ENCODE results near the gene PACS2.
"Not testable (repeated sequence)": the region's sequence is repeated elsewhere in the genome, so short reads cannot be mapped to it uniquely, and the experiment has no call there.

The PACS2 gene

DNA sequence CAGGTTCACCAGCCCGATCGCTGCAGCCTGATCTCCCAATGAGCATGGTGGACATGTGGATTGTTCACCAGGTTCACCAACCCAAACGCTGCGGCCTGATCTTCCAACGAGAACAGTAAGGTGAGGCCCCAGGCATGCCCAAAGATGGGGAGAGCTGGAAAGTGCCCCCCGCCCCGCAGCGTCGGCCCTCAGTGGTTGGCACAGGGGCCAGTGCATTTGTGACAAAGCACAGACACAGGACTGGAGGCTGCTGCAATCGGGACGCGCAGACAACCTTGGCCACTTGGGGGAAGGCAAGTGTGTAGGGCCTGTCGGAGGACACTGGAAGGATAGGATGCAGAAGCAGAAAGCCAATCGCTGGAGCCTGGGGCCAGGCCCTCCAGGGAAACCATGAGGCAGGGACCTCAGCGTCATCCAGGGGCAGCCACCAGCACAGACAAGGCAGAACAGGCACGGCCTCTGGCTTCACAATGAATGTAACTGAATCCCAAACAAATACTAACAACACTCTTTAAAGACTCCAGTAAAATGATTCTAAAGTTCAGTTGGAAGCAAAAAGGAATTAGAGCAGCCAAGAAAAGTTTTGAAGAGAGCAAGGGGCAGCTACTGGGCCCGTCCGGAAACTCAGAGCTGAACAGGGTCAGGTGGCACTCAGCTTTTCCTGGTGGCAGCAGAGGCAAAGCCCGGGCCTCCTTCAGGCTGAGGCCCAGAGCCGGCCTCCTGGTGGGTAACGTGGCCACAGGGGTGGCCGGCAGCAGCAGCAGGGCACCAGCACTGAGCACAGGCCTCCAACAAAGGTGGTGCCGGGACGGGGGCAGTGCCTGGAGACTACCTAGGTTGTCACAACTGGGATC is 27.1 kb upstream of the PACS2 start:
- DNase-seq (ENCODE audit: low read depth in 3 of 3) = no peak

GRCh38 chr14:105288936-105289335 is 25.6 kb upstream of the PACS2 start:
- DNase-seq (ENCODE audit: low read depth in 3 of 3) = not testable (repeated sequence)

DNA sequence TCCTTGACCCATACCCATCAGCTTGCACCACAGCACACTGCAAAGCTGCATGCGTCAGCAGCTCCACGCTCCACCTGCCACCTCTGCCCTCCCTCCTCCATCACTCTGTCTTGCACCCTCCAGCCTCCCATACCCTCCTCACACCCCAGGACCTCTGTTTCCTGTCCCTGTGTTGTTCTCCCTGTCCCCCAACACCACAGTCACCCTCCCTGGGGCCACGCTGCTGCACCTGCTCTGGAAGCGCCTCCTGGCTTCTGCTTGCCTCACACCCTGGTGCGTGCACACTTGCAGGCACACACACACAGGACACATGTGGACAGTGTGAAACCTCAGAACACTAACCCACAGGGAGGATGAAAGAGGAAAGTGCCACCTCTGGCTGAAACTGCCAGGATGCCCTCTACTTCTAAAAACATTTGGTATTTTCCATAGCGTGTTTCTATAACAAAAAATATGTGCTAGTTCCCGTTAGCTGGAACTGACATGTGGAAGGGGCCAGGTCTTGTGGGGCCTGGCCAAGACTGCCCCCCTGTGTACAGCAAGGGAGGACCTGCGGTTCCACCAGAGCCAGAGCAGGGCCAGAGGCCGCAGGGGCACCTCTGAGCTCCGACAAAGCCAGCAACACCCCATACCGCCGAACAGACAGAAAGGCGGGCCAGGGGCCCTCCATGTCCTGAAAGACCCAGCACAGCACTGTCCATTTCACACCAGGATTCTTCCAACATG is 23.8 kb upstream of the PACS2 start:
- DNase-seq (ENCODE audit: low read depth in 3 of 3) = no peak

DNA sequence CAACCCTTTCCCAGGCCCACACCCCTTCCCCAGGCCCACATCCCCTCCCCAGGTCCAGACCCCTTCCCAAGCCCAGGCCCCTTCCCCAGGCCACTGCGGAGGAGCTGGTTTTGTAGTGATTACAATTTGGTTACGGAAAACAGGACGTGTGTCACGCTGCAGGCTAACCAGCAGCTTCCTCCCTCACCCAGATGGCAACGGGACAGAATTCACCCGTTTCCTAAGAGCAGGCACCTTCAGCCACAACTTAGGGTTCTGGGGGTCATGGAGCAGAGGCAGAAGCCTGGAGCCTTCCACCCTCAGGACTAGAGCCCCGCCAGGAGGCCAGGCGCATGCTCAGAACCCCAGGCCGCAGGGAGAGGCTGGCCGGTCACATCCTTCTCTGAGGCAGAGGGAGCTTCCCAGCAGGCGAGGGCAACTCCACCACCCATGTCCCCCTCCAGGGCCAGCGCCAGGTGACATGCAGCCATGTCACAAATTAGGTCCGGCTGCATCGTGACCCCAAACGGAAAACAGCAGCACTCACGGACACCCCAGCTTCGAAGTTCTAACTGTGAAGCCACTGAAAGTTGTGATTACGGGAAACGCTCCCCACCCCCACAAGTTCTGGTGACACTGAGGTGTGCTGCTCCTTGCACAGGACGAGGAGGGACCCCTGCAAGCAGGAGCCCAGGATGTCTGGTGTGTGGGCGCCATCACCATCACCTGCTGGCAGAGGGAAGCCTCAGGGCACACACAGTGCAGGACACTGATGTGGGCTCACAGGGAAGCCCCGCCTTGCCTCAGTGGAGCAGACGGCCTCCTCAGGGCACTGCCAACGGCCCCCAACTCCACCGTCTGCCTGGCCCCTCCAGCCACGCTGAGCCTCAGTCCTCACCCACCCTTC is 21.5 kb upstream of the PACS2 start:
- DNase-seq (ENCODE audit: low read depth in 3 of 3) = no peak

DNA sequence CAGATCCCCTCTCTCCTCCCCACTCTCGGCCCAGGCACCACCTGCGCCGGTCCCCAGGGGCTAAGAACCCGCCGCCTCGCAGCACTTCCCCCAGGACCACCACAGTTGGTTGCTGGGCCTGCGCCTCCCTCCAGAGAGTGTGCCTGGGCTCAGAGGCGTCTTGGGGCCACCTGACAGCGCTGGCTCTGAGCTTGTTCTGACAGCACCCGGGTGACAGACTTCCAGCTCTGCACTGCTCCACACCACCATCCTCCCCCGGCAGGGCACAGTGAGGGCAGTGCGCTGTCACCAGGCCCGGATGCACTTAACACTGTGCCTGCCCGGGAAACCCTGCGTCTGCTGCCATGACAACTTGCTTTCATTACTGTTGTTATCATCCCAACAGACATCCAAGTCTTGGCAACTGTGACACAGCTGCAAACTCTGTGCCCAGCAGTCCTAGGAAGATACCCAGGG is 20.4 kb upstream of the PACS2 start:
- DNase-seq (ENCODE audit: low read depth in 3 of 3) = no peak

DNA sequence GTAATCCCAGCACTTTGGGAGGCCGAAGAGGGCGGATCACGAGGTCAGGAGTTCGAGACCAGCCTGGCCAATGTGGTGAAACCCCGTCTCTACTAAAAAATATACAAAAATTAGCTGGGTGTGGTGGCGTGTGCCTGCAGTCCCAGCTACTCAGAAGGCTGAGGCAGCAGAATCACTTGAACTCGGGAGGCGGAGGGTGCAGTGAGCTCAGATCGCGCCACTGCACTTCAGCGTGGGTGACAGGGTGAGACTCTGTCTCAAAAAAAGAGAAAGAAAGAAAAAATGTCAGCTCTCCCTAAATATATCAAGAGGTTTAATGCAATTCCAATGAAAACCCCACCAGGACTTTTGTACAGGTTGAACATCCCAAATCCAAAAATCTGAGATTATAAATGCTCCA is 17.2 kb upstream of the PACS2 start:
- DNase-seq (ENCODE audit: low read depth in 3 of 3) = not testable (repeated sequence)

DNA sequence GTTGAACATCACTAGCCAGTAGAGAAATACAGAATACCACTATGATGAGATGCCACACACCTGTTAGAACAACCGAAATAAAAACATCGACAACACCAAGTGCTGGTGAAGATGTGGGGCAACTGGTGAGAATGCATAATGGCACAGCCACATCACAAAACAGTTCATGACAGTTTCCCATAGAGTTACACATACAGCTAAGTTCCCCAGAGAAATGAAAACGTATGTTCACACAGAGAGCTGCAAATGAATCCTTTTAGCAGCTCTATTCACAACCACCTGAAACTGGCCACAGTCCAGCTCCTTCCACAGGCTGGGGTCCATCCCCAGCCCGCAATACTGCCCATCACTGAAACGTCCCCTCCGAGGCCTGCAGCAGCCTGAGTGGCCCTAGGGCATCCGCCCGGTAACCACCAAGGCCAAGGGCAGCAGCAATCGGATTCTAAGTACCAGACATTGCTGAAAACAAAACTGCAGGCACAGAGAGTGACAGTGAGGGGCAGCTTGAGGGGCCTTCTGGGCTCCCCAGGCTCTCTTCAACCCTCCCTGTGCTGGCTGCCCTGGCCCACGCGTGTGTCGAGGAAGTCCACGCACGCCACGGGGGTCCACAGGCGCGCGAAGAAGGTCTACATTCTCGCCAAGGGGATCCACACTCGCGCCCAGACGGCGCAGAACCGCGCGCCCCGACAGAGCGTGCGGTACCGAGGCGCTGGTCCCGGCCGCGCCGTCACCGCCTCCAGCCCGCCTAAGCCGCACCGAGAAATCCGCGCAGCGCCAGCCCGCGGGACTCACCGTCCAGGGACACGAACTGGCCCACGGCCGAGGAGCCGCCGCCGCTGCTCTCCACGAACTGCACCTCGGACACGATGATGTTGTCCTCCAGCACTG is 14.7 kb upstream of the PACS2 start:
- no peak for DNase-seq (ENCODE audit: low read depth in 3 of 3)

- DNase-seq (ENCODE audit: low read depth in 3 of 3) = peak; percentile 96 to 97 (median 97)
These were observed 13.9 kb upstream of the PACS2 start, which contains the start of gene BRF1 for GRCh38 chr14:105300542-105301102. Gene BRF1, minus strand, starts transcription at chr14:105301001. Its CDS starts 372 bp downstream, at chr14:105300629.

DNA sequence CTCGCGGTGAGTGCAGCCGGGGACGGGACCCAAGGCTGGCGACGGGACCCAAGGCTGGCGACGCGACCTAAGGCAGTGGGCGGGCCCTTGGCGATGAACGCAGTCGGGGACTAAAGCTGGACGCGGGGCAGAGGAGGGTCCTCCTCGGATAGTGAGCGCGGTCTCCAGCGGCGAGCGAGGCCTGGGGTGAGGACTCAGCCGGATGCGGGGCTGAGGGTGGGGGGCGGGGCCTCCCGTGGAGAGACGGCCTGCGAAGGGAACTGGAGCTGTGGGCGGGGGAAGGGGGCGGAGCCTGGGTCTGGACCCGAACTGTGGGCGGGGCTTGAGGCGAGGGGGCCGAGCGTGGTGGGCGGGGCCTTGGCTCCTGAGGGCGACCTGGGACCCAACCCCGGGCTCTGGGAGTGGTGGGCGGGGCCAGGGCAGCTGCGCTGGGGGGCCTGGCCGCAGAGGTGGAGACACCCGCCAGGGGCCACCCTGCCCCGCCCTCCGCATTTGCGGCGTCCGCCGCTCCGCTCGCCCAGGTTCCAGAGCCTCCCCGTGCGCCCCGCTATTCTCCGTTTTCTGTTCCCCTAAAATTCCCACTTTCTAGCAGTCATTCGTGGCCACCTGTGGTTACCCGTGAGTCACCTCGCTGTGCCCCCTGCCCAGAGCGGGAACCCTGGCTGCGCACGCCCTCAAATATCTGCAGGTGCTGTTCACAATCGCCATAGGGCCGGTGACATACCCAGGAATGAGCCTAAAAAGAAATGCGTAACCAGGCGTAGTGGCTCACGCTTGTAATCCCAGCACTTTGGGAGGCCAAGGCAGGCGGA is 13.2 kb upstream of the PACS2 start:
- DNase-seq (ENCODE audit: low read depth in 3 of 3) = peak; percentile 99 to 100 (median 99)

DNA sequence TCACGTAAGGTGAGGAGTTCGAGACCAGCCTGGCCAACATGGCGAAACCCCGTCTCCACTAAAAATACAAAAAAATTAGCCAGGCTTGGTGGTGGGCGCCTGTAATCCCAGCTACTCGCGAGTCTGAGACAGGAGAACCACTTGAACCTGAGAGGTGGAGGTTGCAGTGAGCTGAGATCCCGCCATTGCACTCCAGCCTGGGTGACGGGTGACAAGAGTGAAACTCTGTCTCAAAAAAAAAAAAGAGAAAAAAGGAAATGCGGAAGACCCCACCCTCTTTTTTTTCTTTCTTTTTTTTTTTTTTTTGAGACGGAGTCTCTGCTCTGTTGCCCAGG is 12.7 kb upstream of the PACS2 start:
- DNase-seq (ENCODE audit: low read depth in 3 of 3) = not testable (repeated sequence)

GRCh38 chr14:105303949-105304348 is 10.6 kb upstream of the PACS2 start:
- no peak for DNase-seq (ENCODE audit: low read depth in 3 of 3)

DNA sequence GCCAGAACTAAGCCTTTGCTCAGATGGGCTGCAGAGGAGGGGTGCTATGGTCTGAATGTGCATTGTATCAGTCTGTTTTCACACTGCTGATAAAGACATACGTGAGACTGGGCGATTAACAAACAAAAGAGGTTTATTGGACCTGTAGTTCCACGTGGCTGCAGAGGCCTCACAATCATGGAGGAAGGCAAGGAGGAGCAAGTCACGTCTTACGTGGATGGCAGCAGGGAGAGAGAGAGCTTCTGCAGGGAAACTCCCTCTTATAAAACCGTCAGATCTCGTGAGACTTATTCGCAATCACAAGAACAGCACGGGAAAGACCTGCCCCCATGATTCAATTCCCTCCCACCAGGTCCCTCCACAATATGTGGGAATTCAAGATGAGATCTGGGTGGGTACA is 10.0 kb upstream of the PACS2 start:
- DNase-seq (ENCODE audit: low read depth in 3 of 3) = no peak

DNA sequence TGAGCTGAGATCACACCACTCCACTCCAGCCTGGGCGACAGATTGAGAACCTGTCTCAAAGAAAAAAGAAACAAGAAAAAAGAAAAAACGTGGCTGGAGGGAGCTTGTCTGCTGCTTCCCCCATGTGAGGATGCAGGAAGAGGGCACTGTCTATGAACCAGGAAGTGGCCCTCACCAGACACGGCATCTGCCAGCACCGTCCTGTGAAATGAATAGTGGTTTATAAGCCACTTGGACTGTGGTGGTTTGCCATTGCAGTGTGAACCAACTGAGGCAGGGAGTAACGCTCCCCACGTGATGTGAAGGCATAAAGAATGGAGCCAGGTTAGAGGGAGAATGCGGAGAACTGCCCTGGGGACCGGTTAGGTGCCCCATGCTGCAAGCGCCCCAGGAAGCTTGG is 9.2 kb upstream of the PACS2 start:
- DNase-seq (ENCODE audit: low read depth in 3 of 3) = no peak

- no peak for DNase-seq (ENCODE audit: low read depth in 3 of 3)
These were observed 8.8 kb upstream of the PACS2 start for GRCh38 chr14:105305791-105306190.

DNA sequence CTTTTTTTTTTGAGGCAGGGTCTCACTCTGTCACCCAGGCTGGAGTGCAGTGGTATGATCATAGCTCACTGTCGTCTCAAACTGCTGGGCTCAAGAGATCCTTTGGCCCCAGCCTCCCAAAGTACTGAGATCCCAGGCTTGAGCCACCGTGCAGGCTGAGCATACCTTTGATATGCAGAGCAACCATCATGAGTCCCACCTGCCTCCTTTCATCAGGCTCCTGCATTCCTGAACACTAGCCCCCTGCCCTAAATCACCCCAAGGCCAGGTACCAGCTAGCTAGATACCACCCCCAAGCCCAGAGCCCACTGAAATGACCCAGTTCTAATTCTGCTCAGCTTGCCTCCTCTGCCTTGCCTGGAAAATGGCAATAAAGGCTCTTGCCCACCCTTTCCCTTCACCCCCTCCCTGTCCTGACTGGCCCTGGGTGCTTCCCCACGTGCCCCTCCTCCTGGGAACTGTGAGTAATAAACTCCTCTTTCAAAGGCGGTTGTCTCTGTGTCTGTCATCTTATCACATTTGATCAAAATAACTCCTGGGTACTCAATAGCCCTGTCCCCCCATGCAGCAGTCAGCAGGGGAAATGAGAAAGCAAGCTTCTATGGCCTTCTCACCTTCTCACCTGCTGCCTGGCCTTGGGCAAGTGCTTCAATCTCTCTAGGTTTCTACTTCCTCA is 7.4 kb upstream of the PACS2 start:
- no peak for DNase-seq (ENCODE audit: low read depth in 3 of 3)

GRCh38 chr14:105309371-105309770 is 5.2 kb upstream of the PACS2 start:
- no peak for DNase-seq (ENCODE audit: low read depth in 3 of 3)

GRCh38 chr14:105311838-105312237 is 2.7 kb upstream of the PACS2 start:
- DNase-seq (ENCODE audit: low read depth in 3 of 3) = no peak

DNA sequence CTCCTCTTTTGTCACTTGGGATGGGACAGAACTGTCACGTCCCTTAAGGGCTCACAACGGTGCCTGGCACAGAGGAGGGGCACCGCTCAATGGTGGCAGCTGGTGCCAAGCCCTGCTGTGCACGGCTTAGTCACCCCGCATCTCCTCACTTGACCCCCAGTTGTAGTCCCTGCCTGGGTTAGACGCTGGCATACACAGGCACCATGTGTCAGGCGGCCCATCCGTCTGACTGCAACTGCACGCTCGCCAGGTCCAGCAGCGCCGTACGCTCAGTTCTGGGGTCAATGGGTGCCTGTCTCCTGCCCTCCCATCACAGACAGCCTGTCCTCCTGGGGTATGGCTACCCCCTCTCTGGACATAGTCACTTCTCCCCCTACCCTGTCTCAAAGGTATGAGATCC is 1.6 kb upstream of the PACS2 start:
- no peak for DNase-seq (ENCODE audit: low read depth in 3 of 3)

All from stimulated activated CD4-positive, alpha-beta T cell treated with anti-CD3 and anti-CD28 coated beads, TNF-alpha, amount 100 ng/mL, for 4 hours (primary cell).